ENCODE results near the gene IQCN. TPM values are rescaled to one million over a fixed set of nuclear protein-coding genes. Genes with fewer than 3 reads are reported as not detected.
A peak's percentile ranks its signal among the peaks of the same experiment; 100 is the strongest.

The IQCN gene
- total RNA-seq, 2 donors from 2014 or later = 4.1 to 19.5 TPM

DNA sequence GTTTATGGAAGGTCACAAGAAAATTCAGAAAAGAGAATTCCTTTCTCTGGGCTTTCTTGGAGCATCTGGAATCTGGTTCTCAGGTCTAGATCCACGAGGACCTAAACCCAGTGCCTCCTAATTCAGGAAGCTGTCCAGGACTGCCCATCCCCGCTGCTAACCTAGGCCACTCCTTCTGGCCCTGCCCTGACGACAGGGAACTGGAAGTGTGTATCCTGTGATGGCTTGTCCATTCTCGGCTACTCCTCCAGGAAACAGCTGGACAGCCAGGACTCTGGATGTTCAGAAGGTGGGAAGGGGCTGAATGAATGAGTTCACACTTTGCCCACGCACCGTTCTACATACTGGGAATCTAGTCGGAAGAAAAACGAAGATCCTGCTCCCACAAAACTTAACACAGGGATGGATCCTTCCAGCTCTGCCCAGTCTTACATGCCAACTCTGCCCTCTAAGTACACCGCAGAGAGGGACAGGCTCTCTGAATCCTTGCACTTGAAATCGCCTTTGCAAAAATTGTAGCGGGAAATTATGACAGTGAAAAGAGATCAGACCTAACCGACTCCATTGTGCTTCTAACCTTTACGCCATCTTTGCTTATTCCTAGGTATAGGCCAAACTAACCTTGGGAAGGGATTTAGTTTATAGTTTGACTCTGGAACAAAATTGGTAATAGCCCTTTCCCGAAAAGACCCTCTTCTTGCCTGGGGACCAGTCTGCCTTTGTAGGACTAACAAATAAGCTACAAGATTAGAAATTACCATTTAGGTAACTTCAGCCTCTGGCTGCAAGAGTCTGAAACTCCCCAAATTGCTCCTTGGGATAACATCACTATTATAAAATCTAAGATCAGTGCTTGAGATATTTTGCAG lies 46.8 kb upstream of the IQCN start:
- WGBS = 70% methylated on average over 14 of the region's 14 CpGs
- no peaks in the 10 kb centered on the region for H3K9me3 ChIP-seq
- H3K4me3 ChIP-seq = no peak overlapping the region
- intact Hi-C loops (cut with DNase I) = loop anchor here (5.0 kb wide), 1 partner anchor 119 kb away; the partner anchor contains the start of gene RAB3A
- TF ChIP-seq POLR2AphosphoS5 (IDR thresholded peaks at IDR 0.05) (no peak), POLR2A (IDR thresholded peaks at IDR 0.05) (no peak)
- no peaks in the 10 kb centered on the region for H3K36me3 ChIP-seq
- H3K27me3 ChIP-seq (replicated peaks; ENCODE audit: insufficient read depth) = no peaks in the 10 kb centered on the region
- peaks cover 14% of the 10 kb centered on the region for H3K4me1 ChIP-seq (replicated peaks)
- H3K27ac ChIP-seq = peak overlapping the region in 1 of 2 donors; percentile 56
- DNase-seq (ENCODE audit: low spot score) = no peak

DNA sequence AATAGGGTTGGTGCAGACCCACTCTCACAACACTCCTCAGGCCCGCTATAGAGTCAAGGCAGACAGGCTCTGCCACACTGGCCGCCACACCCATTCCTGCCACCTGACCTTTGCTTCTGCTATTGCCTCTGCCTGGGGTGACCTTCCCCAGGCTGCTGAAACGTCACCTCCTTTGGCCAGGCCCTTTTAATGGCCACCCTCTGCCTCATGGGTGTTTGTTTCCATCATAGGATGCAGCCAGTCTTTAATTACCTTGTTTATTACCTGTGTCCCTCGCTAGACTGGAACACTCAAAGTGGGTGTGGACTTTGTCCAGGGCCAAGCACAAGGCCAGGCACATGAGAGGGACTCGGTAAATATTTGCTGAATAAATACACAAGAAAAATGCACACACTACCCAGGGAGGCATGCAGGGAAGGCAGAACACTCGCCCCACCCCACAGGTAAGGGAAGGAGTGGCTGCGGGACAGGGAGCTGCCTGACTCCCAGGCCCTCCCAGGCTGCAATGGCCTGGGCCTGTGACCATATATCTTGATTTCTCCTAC lies 45.4 kb upstream of the IQCN start:
- TF ChIP-seq, protein P1, sequence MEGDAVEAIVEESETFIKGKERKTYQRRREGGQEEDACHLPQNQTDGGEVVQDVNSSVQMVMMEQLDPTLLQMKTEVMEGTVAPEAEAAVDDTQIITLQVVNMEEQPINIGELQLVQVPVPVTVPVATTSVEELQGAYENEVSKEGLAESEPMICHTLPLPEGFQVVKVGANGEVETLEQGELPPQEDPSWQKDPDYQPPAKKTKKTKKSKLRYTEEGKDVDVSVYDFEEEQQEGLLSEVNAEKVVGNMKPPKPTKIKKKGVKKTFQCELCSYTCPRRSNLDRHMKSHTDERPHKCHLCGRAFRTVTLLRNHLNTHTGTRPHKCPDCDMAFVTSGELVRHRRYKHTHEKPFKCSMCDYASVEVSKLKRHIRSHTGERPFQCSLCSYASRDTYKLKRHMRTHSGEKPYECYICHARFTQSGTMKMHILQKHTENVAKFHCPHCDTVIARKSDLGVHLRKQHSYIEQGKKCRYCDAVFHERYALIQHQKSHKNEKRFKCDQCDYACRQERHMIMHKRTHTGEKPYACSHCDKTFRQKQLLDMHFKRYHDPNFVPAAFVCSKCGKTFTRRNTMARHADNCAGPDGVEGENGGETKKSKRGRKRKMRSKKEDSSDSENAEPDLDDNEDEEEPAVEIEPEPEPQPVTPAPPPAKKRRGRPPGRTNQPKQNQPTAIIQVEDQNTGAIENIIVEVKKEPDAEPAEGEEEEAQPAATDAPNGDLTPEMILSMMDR (IDR thresholded peaks at IDR 0.05) = no peak
- TF ChIP-seq POLR2AphosphoS5 (IDR thresholded peaks at IDR 0.05) (peak; percentile 45), POLR2A (IDR thresholded peaks at IDR 0.05) (no peak)
- 71% methylated on average over 7 of the region's 7 CpGs for WGBS
- intact Hi-C loops (cut with DNase I) = loop anchor here (5.0 kb wide), 1 partner anchor 117 kb away; the partner anchor contains the start of gene RAB3A
- Histone ChIP-seq H3K4me3 (no peak overlapping the region), H3K27me3 (replicated peaks; ENCODE audit: insufficient read depth) (no peaks in the 10 kb centered on the region), H3K9me3 (no peaks in the 10 kb centered on the region), H3K4me1 (replicated peaks) (peaks cover 14% of the 10 kb centered on the region), H3K36me3 (no peaks in the 10 kb centered on the region), H3K27ac (peak overlapping the region in 1 of 2 donors; percentile 56)
- peak; percentile 16 for DNase-seq (ENCODE audit: low spot score)

DNA sequence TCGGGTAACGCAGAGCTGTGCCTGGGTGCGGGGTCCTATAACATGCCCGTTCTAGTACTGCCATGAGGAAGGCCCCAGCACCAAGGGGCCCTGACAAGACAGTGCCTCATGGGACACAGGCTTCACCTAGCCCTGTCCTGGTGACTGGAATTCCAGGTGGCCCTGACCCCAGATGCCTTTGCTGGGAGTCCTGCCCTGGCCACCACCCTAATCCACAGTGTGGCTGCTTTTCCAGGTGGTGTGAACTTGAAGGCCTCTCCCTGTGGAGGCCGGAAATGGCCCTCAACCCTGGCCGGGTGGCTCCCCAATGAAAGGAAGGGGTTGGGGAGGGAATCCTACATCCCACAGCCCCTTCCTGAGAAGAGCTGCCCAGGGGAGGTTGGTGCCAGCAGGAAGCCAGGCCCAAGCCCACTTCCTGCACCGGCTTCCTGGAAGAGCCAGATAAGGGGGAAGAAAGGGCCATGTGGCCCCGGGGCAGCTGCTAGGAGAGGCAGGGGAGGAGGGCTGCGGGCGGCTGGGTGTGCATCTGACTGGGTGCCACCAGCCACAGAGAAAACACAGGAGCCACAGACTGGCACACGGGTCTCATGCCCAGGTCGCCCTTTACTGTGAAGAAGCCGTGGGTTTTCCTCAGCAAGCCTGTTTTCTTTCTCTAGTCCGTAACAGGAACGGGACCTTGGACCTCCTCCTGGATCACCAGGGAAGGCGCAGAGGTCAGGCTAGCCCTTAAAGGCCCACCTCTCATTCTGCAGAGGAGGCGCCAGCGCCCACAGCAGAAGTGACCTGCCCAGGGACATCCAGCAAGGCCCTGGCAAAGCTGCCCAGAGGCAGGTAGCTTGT lies 43.9 kb upstream of the IQCN start:
- Histone ChIP-seq H3K4me1 (replicated peaks) (peaks cover 10% of the 10 kb centered on the region), H3K36me3 (no peaks in the 10 kb centered on the region), H3K27ac (peak overlapping the region; percentile 35 to 39), H3K9me3 (no peaks in the 10 kb centered on the region), H3K4me3 (no peak overlapping the region), H3K27me3 (replicated peaks; ENCODE audit: insufficient read depth) (no peaks in the 10 kb centered on the region)
- WGBS = 70% methylated on average over 18 of the region's 18 CpGs
- intact Hi-C loops (cut with DNase I) = no loop called here
- no peak for TF ChIP-seq POLR2AphosphoS5 (IDR thresholded peaks at IDR 0.05)
- no peak for DNase-seq (ENCODE audit: low spot score)

DNA sequence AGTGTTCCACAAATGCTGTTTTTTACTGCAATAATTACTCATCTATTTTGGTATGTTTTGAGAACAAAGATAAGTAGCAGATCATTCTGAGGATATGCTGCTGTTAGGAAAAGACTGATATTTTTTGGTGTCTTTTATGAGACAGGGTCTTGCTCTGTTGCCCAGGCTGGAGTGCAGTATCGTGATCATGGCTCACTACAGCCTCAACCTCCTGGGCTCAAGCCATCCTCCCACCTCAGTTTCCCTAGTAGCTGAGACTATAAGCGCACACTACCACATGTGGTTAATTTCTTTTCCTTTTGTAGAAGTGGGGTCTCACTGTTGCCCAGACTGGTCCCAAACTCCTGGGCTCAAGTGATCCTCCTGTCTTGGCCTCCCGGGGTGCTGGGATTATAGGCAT lies 39.1 kb upstream of the IQCN start:
- H3K9me3 ChIP-seq = no peaks in the 10 kb centered on the region
- H3K4me1 ChIP-seq (replicated peaks) = no peaks in the 10 kb centered on the region
- H3K27me3 ChIP-seq (replicated peaks; ENCODE audit: insufficient read depth) = no peaks in the 10 kb centered on the region
- intact Hi-C loops (cut with DNase I) = no loop called here
- DNase-seq (ENCODE audit: low spot score) = no peak
- no peak for TF ChIP-seq POLR2AphosphoS5 (IDR thresholded peaks at IDR 0.05)
- no peak for TF ChIP-seq POLR2A (IDR thresholded peaks at IDR 0.05)
- TF ChIP-seq, protein P1 (IDR thresholded peaks at IDR 0.05) = no peak
- peaks cover 0 to 18% of the 10 kb centered on the region in 2 donors for H3K36me3 ChIP-seq
- peak overlapping the region in 1 of 2 donors; percentile 27 for H3K27ac ChIP-seq
- 90% methylated on average over 3 of the region's 3 CpGs for WGBS
- no peak overlapping the region for H3K4me3 ChIP-seq

DNA sequence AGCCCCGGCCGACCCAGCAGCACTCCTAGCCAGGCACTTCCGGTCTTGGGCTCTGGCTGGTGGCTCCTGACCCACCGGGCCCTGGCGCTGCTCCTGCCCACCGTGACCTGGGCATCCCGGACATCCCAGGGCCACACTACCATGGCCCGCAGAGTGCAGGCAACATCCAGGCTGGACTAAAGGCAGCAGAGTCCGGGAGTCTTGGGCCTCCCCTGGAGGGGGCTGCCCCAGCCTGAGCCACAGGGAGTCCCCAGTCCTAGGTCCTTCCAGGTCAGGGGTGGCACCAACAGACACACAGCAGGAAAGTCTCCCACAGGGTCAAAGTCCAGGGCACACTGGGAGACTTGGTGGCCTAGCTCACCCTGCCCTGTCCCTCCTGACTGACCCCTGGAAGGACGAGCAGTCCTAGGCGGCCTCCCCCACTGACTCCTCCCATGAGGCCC lies 37.9 kb upstream of the IQCN start:
- H3K36me3 ChIP-seq = peaks cover 0 to 18% of the 10 kb centered on the region in 2 donors
- H3K27ac ChIP-seq = no peak overlapping the region

More for the DNA sequence above, 37.9 kb upstream of the IQCN start:
- Histone ChIP-seq H3K4me1 (replicated peaks) (no peaks in the 10 kb centered on the region), H3K27me3 (replicated peaks; ENCODE audit: insufficient read depth) (no peaks in the 10 kb centered on the region), H3K9me3 (no peaks in the 10 kb centered on the region), H3K4me3 (no peak overlapping the region)
- 89% methylated on average over 11 of the region's 11 CpGs for WGBS
- TF ChIP-seq POLR2AphosphoS5 (IDR thresholded peaks at IDR 0.05) (no peak), POLR2A (IDR thresholded peaks at IDR 0.05) (no peak)
- TF ChIP-seq, protein P1 (IDR thresholded peaks at IDR 0.05) = no peak
- intact Hi-C loops (cut with DNase I) = no loop called here
- DNase-seq (ENCODE audit: low spot score) = no peak

Data from prostate gland (tissue), 2 donors.